NK-92 (cell line): ENCODE measurements around the gene MIPEP.

Experiments
- DNase-seq: peaks from one replicate; lab custom pipeline; 2025; ENCODE audit not compliant: unreplicated experiment; lab: John Stamatoyannopoulos, UW

Gene MIPEP

GRCh38 chr13:23811366-23812062 is 77.7 kb downstream of the MIPEP start:
- DNase-seq = no peak

GRCh38 chr13:23810685-23811240 is 78.4 kb downstream of the MIPEP start:
- DNase-seq = no peak

- DNase-seq = no peak
Measured at GRCh38 chr13:23808803-23809202, 80.4 kb downstream of the MIPEP start.

DNA sequence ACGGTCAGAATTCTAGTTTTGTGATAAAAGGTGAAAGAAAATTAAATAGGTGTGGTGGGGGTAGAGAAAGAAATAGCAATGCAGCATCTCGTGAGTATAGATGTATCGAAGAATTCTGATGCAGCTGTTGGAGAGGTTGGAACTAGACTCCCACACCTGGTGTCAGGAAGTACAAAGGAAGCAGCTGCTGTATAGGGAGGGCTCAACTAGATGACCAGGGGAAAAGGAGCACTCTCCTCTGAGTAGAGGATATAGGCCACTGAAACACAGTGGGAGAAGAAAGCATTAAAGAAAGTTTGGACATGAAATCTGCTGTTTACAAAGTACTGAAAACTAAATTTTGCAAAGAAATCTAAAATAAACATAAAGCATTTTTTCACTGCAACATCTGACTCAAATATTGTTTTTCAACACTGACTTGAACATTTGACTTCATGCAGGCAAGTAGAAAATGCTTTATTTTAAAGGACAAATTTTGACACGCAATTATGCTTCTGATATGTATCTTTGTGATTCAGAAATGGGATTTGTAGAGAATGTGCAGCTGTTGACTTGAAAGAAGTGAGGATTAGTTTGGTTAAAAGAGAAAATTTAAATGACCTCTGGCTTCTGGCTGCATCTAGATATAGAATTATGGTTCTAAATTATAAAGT is 82.2 kb downstream of the MIPEP start:
- DNase-seq = no peak

- DNase-seq = no peak
Measured at GRCh38 chr13:23805821-23806220, 83.4 kb downstream of the MIPEP start.

DNA sequence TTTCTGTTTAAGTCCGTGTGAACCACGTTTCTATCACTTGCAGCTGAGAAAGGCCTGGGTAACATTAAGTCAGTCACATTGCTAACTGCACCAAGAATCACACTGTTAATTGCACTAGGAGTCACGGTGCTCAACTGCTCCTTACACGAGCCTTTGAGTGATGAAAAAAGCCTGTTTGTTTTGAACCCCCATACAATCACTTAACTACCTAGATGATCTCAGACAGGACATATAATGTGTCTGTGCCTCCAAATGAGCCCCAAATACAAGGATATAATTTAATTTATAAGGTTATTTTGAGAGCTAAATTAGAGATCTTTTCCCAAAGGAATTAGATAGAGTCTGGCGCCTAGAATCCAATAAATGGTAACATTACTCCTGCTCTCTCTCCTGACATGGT is 84.1 kb downstream of the MIPEP start:
- no peak for DNase-seq

DNA sequence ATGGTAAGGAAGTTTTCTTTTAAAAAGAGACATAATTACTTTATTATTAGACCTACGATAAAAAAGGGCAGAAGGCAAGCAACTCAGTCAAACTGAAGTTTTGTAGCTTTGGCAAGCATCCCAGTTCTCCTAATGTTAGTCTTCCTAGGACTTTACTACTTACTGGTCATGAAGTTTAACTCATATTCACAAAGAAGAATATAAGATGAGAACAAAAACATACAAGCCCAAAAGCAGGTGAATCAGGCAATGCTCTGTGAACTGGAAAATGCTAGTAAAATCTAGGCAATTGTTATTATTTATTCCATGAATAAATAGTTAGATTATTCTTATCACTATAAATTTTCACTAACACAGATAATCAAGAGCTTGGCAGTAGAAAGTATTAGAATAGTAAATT is 85.0 kb downstream of the MIPEP start:
- no peak for DNase-seq

DNA sequence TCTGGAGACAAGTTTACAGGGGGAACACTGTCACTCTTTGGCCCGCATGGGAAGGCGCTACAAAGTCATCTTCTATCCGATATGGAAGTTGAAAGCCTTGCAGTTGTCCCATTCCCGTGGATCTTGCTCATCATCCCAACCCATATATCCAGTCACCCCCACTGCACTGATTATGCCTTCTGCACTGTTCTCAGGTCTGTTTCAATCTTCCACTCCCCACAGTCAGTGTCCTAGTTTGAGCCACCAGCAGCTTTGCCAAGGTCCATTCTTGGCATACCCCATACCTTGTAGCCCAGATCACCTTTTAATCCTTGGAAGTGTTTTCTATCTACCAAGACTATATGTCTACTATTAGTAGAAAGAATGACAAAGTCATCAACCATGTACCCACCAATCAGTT is 88.1 kb downstream of the MIPEP start:
- DNase-seq = no peak

- no peak for DNase-seq
Measured at GRCh38 chr13:23799945-23800344, 89.3 kb downstream of the MIPEP start.

GRCh38 chr13:23797276-23797903 is 91.8 kb downstream of the MIPEP start:
- no peak for DNase-seq

DNA sequence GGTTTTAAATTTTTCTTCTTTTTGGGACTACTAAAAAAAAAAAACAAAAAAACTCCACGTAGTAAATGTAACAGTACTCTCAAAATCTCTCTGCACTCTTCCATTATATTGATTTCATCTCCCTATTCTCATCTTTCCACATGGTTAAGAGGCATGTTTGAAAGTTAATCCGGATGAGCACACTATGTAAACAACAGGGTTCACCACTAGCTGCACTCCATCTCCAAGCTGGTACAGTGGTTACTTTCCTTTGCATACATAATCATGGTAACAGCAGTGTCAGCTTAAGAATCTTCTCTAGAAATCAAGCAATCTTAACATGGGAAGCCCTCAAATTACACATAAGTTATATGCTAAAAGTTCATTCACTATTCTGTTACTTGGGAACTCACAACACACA is 92.6 kb downstream of the MIPEP start:
- no peak for DNase-seq

DNA sequence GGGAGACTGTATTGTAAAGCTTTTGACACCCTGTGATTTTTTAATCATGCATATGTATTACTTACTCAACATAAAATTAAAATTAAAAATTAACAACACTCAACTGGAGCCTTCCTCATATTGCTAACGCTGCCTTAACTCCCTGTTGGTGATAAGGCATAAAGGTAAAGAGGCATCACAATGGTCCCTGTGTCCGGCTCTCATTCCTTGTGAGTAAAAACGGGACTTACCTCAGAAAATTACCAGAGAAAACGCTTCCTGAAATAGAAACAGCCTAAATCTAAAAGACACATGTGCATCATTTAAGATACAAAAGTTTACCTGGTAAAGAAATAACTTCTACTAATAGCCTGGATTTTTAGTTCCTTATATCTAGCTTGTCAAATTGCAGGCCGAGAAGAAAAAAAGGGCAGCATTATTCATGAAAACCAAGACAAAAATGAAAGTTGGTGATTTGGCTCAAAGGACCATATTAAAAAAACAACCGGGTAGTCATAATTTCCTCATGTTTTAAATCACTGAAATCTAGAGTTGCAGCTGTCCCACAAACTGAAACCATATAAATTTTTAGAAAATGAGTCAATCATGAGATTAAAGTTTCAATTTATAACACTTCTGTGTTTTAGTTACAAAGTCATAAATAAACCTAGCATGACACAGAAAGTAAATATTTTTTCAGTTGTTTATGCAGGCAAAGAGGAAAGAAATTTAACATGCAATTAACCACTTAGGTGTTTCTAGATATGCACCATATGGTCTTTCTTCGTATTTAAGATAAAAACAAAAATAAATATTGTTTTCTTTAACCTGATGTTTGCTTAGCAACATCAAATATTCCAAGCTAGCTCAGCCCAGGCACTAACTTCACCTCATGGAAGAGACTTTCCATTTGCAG is 94.7 kb downstream of the MIPEP start:
- no peak for DNase-seq

DNA sequence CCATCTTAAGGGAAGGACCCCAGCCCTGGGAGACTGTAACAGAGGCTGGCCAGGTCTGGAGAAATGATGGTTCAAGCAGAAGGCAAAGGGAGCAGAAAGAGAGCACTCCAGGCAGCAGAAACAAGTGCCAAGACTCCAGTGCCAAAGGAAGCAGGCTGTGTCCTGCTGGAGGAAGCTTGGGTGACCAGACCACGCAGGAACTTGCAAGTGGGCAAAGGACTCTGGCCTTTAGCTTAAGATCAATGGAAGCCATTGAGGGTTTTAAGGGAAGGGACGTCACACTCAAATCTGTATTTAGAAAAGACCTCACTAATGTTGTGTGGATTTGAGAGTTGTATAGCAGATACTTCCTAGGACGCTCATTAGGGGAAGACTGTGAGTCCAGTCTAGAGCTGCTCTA is 95.5 kb downstream of the MIPEP start:
- DNase-seq = no peak

DNA sequence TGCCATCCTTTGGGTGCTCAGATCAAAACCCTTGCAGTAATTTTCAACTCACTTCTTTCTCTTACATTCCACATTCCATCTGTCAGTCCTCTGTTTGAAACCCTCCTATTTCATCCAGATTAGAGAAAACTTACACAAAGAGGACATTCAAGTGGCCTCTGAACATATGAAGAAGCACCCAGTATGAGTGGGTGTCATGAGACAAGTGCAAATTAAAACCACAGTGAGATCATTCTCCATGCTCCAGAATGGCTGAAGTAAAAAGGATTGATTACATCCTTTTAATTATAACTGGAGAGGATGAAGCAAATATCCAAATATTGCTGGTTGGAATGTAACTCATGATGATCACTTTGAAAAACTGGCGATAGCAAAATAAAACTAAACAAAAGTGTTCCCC is 96.5 kb downstream of the MIPEP start:
- no peak for DNase-seq

- DNase-seq = no peak
Measured at GRCh38 chr13:23790577-23791170, 98.5 kb downstream of the MIPEP start.

DNA sequence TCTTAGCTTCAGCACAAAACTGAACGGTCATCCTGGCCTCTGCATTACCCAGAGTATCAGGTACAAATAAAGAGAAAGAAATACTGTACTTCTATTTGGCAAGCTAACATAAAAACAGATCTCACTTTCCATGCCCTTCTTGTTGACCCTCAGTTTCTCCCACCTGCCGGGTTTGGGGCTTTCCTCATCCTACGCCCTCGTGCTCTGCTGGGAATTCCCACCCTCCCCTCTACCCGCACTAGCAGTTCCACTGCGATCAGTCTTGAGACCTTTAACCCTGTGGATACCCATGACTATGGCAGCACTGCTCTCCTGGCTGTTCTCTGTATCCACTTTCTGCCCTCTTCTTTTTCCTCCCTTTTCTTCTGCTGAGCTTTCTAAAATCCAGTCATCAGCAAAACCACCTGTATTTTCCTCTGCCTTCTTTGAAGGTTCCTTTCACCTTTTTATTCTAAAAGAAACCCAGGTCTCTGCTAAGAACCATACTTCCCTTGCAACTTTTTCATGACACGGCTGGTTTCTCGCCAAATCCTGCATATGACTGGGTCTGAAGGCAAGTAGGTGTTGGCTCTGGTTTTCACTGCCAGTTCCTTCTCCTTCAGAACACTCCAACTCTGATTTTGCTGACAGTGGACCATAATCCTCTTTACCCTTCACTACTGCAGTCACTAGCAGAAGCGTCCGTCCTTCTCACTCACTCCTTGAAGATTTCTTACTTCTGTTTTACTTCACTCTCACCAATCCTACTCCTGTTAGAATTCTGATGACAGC is 99.4 kb downstream of the MIPEP start:
- DNase-seq = no peak

DNA sequence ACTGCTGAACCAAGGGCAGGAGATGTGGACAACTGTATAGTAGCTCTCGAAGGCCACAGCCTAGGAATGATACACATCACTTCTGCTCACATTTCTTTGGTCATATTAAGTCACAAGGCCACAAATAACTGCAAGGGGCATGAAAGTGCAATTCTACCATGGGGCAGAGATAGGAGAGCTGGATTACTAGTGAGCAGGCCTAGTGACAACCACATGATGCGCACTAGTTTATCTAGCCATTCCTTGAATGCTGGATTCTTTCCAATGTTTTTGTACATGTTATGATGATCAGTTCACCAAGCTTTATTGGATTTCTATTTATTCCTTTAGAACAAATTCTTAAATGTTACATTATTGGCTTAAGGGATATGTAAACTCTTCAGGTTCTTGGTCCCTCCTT is 100.7 kb downstream of the MIPEP start:
- DNase-seq = no peak

GRCh38 chr13:23787464-23787863 is 101.7 kb downstream of the MIPEP start:
- DNase-seq = no peak

GRCh38 chr13:23786607-23787006 is 102.6 kb downstream of the MIPEP start:
- no peak for DNase-seq

DNA sequence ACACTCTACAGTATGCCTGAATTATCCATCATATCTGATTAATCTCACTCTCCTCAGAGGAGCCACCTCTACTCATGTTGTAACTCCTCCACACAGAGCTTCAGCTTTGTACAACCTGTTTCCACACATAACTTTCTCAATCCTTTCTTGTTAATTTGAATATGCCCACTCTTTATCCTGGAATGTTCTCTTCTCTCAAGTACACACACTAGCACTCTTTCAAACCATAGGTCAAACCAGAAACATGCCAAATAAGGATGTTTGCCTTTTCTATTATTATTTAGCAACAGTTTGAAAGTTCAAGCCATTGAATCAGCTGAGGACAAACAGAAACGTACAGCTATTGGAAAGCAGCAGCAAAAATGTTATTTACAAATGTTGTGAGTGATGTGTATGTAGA is 110.3 kb downstream of the MIPEP start:
- DNase-seq = no peak
